Activated CD4-positive, alpha-beta T cell treated with anti-CD3 and anti-CD28 coated beads, Interleukin-2, amount 10 ng/mL, durations not matched to agents 24 days and 14 days (primary cell): ENCODE measurements around the gene INSYN2B. TPM values are rescaled to one million over a fixed set of nuclear protein-coding genes. Genes with fewer than 3 reads are reported as not detected.
A peak's percentile ranks its signal among the peaks of the same experiment; 100 is the strongest.

Source experiments
- DNase-seq: peaks from one replicate; pipeline ENCODE4 v3.0.0; 2022
- H3K27ac Mint-ChIP-seq: one replicate; pipeline ENCODE4 v1.8.0; 2022; ENCODE audit warnings: mild to moderate bottlenecking, mixed read lengths
- H3K27me3 Mint-ChIP-seq: one replicate; pipeline ENCODE4 v1.8.0; 2022; ENCODE audit warnings: mixed read lengths
- H3K36me3 Mint-ChIP-seq: one replicate; pipeline ENCODE4 v1.8.0; 2022; ENCODE audit warnings: low read depth, mild to moderate bottlenecking, mixed read lengths
- H3K4me1 Mint-ChIP-seq: one replicate; pipeline ENCODE4 v1.8.0; 2021; ENCODE audit warnings: mixed read lengths
- H3K4me3 Mint-ChIP-seq: one replicate; pipeline ENCODE4 v1.8.0; 2022; ENCODE audit warnings: mild to moderate bottlenecking, moderate library complexity, mixed read lengths
- H3K9me3 Mint-ChIP-seq: one replicate; pipeline ENCODE4 v1.8.0; 2021; ENCODE audit warnings: mixed read lengths
- intact Hi-C: fragments of 100-400 bp; cut with micrococcal nuclease; formaldehyde crosslinking; loops from one replicate; pipeline ENCODE4 v1.15.1; 2023
- total RNA-seq: library from RNA; stranded (reverse); gene quantifications from 2 replicates; pipeline ENCODE4 v1.2.3, GENCODE V29; 2022

The INSYN2B gene
- total RNA-seq: not detected in 2 replicates

DNA sequence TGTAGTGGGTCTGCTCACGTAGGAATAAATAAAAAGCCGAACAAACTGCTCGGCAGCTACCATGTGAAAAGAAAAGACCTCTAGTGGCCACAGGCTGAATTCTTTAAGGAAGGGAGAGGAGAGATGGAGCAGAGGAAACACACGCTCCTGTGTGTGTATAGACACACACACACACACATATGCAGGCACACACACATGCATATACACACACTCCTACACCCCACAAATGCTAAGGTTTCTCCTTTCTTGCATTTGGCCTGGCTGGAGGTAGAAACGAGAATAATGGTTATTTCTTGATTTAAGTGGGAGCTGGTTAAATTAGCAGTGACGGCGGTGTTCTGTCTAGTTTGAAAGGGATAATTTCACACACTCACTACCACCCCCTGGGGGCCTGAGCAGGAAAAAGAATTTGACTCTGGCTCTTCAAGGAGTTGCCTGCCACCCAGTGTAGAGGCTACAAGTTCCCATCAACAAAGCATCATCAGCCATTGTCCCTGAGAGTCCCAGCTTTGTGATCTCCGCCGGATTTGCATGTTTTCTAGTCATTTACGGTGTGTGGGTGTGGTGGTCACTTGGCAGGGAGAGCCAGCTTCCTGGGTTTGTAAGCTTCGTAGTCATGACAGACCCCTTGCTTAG, at the start of gene INSYN2B:
TSS of gene INSYN2B (minus strand) at position 78 of the 636 bp plus-strand sequence. CDS start 96,597 bp downstream, outside the sequence.
- no peak within 1 kb of the TSS for H3K27ac Mint-ChIP-seq
- H3K27me3 Mint-ChIP-seq: no peaks in the 10 kb centered on the region
- H3K4me3 Mint-ChIP-seq: no peak within 1 kb of the TSS

DNA sequence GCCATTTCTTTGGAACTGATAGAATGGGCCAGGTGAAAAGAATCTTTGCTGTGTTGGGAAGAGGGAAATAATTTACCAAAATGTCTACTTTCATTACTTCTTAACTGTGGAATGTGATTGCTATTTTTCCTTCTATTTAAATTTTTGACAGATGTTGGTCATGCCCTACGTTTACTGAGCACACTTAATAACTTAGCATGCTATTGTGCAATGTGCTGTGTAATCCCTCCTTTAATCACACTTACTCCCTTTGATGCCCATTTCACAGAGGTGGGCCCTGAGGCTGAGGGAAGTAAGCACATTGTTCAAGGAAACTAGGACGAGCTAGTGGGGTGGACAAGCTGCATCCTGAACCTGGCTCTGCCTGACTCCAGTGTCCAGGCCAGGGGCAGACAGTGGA, 47.8 kb upstream of the INSYN2B start:
- H3K27ac Mint-ChIP-seq: no peak overlapping the region

More for the DNA sequence above, at the start of gene INSYN2B:
- Mint-ChIP-seq H3K36me3 (peaks cover 30% of the 10 kb centered on the region), H3K4me1 (no peaks in the 10 kb centered on the region), H3K9me3 (no peaks in the 10 kb centered on the region)
- DNase-seq: peak; percentile 62
- intact Hi-C loops: loop anchor here (10.0 kb wide), 1 partner anchor 276 kb away; no protein-coding TSS in a partner anchor

DNA sequence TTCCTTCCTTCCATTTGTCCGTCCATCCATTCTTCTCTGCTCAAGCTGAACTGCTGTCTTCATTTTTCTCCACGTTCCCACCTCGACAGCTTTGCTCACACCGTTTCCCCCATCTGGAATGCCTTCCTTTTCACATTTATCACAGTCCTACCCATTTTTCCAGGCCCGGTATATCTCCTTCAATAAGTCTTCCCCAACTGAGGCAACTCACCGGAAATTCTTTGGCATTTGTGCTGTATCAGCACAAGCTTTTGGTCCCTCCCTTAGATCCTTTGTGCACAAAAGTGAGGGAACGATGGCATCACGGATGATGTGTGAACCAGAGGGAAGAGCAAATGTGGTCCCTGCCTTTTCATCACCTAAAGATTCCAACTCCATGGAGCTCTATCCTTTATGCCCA, 45.6 kb upstream of the INSYN2B start:
- intact Hi-C loops: no loop called here
- Mint-ChIP-seq H3K9me3 (no peaks in the 10 kb centered on the region), H3K4me1 (no peaks in the 10 kb centered on the region), H3K36me3 (peaks cover 36% of the 10 kb centered on the region), H3K4me3 (no peak overlapping the region), H3K27me3 (no peaks in the 10 kb centered on the region), H3K27ac (no peak overlapping the region)
- DNase-seq: no peak

More for the DNA sequence above, 47.8 kb upstream of the INSYN2B start:
- Mint-ChIP-seq H3K4me3 (no peak overlapping the region), H3K4me1 (no peaks in the 10 kb centered on the region), H3K9me3 (no peaks in the 10 kb centered on the region), H3K27me3 (no peaks in the 10 kb centered on the region), H3K36me3 (peaks cover 38% of the 10 kb centered on the region)
- no peak for DNase-seq
- intact Hi-C loops: no loop called here

DNA sequence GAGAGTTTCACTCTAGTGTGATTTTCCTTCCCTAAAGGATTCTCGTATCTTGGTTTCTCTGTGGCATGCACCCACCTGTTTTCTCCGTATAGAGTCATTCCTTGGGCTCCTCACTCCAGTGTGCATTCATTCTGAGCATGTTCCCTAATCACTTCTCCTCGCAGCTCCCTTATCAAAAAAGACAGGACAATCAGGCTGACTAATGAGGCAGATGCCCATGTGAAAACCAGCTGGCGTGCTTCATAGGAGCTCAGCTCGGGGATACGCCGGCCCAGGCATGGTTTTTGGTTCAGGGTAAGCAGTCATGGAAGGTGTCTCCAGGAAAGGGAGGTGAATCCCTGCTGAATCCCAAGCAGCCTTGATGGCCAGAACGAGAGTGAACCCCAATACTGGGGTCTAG, 41.2 kb upstream of the INSYN2B start:
- H3K27me3 Mint-ChIP-seq: no peaks in the 10 kb centered on the region
- H3K36me3 Mint-ChIP-seq: peaks cover 37% of the 10 kb centered on the region
- no peak overlapping the region for H3K27ac Mint-ChIP-seq
- no peaks in the 10 kb centered on the region for H3K4me1 Mint-ChIP-seq
- no peaks in the 10 kb centered on the region for H3K9me3 Mint-ChIP-seq
- DNase-seq: no peak
- intact Hi-C loops: no loop called here
- no peak overlapping the region for H3K4me3 Mint-ChIP-seq

DNA sequence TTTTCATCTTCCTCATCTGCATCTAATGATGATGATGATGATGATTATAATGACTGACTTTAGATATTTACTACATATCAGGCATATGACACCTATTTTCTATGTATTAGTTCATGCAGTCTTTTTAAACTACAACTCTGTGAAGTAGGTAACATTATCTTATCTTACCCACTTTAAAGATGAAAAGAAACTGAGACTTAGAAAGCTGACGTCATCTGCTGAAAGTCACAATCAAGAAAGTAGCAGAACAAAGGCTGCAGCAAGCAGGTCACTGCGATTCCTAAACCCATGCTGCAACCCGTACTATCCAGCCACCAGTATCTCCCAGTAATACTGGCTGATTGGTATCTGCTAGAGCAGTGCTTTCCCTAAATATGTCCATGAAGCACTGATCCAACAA, 40.1 kb upstream of the INSYN2B start:
- H3K27me3 Mint-ChIP-seq: no peaks in the 10 kb centered on the region
- peaks cover 34% of the 10 kb centered on the region for H3K36me3 Mint-ChIP-seq
- no peak for DNase-seq
- intact Hi-C loops: no loop called here
- no peak overlapping the region for H3K27ac Mint-ChIP-seq
- H3K4me1 Mint-ChIP-seq: no peaks in the 10 kb centered on the region
- no peaks in the 10 kb centered on the region for H3K9me3 Mint-ChIP-seq
- no peak overlapping the region for H3K4me3 Mint-ChIP-seq

DNA sequence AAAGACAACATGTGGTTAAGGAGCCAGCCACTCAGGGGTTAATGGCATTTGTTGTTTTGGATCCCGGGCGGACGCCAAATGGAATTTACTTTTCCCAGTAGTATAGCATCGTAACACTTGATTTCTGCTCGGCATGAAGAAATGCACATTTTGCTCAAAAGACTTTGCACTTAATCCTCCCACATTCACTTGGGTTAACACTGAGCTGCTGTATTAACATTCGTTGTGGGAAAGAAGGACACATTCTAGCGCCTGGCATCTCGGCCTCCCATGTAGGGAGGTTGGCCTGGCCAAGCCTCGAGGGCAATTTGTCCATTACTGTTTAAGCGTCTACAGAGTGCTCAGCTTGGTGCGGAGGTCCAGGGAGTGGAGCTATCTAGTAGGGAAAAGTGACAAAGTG, 32.3 kb upstream of the INSYN2B start:
- Mint-ChIP-seq H3K9me3 (no peaks in the 10 kb centered on the region), H3K4me3 (no peak overlapping the region), H3K4me1 (no peaks in the 10 kb centered on the region), H3K27ac (peak overlapping the region; percentile 10), H3K36me3 (peaks cover 29% of the 10 kb centered on the region), H3K27me3 (no peaks in the 10 kb centered on the region)
- DNase-seq: no peak
- intact Hi-C loops: no loop called here

DNA sequence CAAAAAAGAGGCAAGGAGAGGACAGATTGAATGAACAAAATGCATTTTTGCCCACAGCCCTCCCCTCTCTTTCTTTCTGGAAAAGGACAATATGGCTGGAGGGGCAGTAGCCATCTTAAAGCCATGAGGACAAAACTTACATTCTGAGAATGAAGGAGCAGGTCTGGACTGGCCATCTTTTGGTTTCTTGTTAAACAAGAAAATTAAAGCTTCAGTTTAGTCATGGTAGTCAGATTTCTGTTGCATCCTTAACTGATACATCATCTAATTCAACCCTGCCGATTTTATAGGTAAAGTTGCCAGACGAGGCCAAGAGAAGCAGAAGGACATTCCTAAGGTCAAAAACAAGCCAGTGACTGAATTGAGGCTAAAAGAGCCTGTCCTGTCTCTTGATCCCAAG, 31.5 kb upstream of the INSYN2B start:
- no peaks in the 10 kb centered on the region for H3K4me1 Mint-ChIP-seq
- H3K9me3 Mint-ChIP-seq: no peaks in the 10 kb centered on the region
- H3K36me3 Mint-ChIP-seq: peaks cover 29% of the 10 kb centered on the region
- H3K27ac Mint-ChIP-seq: no peak overlapping the region
- H3K4me3 Mint-ChIP-seq: no peak overlapping the region
- intact Hi-C loops: no loop called here
- no peak for DNase-seq
- no peaks in the 10 kb centered on the region for H3K27me3 Mint-ChIP-seq

DNA sequence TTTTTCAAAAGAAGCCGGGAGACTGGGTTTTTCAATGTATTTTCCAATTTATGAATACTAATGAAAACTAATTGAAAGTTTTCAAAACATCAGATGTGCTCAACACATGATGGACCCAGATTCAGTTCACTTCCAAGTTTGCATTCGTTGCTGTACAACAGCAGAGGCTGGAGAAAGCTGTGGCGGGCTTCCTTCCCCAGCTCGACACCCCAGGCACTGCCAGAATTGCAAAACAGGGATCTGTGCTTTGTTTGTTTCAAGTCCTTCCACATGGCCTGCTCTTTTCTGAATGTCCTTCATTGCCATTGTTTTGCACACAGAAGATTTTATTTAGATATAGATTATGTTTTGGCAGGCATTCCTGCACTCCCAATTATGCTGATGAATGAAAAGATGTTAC, 30.3 kb upstream of the INSYN2B start:
- H3K9me3 Mint-ChIP-seq: no peaks in the 10 kb centered on the region
- H3K27me3 Mint-ChIP-seq: no peaks in the 10 kb centered on the region
- intact Hi-C loops: no loop called here
- no peaks in the 10 kb centered on the region for H3K4me1 Mint-ChIP-seq
- no peak for DNase-seq
- H3K36me3 Mint-ChIP-seq: peaks cover 29% of the 10 kb centered on the region
- no peak overlapping the region for H3K27ac Mint-ChIP-seq
- no peak overlapping the region for H3K4me3 Mint-ChIP-seq

DNA sequence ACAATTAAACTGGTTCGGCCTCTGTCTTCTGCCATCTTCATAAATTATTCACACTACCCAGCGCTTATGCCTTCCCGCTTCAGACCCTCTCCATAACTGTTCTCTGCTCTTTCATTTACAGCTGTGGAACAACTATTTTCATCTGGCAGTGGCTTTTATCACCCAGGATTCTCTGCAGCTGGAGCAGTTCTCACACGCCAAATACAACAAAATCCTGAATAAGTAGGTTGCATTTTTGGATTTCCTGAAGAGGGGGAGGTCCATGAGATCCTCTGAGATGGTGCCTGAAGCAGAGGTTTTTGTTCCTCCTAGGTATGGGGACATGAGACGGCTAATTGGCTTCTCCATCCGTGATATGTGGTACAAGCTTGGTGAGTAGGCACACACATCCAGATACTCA, 28.1 kb upstream of the INSYN2B start:
- H3K9me3 Mint-ChIP-seq: no peaks in the 10 kb centered on the region
- no peaks in the 10 kb centered on the region for H3K4me1 Mint-ChIP-seq
- intact Hi-C loops: no loop called here
- no peak for DNase-seq
- no peak overlapping the region for H3K27ac Mint-ChIP-seq
- H3K36me3 Mint-ChIP-seq: peaks cover 35% of the 10 kb centered on the region
- H3K27me3 Mint-ChIP-seq: no peaks in the 10 kb centered on the region
- no peak overlapping the region for H3K4me3 Mint-ChIP-seq

DNA sequence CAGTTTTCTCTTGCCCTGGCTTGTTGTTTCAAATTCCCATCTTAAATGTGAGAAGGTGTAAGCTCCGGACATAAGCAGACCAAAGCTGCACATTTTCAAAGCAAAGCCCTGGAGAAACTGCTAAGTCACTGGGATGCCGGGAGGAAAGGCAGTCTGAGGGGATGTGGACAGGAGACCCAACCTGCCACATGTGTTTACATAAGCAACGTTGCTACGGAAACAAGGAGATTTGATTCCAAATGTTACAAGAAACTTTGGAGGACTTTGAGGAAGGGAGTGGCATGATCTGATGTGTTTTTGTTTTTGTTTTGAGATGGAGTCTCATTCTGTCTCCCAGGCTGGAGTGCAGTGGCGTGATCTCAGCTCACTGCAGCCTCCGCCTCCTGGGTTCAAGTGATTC, 25.7 kb upstream of the INSYN2B start:
- intact Hi-C loops: no loop called here
- Mint-ChIP-seq H3K4me1 (no peaks in the 10 kb centered on the region), H3K27me3 (no peaks in the 10 kb centered on the region), H3K4me3 (no peak overlapping the region), H3K36me3 (peaks cover 38% of the 10 kb centered on the region), H3K9me3 (no peaks in the 10 kb centered on the region), H3K27ac (no peak overlapping the region)
- no peak for DNase-seq

DNA sequence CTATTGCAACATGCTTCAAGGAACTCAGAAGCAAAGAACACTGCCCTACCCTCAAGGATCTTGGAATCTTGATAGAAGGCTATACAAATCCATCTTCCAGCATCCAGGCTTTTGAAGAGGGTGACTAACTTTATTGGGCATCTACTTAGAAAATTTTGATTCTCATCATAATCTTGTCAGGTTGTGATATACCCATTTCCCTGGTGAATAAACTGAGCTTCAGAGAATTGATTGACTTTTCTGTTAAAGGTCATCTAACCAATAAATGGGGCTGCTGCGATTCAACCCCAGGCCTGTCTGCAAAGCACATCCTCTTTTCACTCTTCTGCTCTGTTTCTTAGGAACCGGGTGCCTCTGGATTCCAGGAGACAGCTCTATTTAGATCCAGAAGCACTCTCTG, 19.9 kb upstream of the INSYN2B start:
- no peaks in the 10 kb centered on the region for H3K4me1 Mint-ChIP-seq
- no peak for DNase-seq
- peaks cover 57% of the 10 kb centered on the region for H3K36me3 Mint-ChIP-seq
- no peaks in the 10 kb centered on the region for H3K27me3 Mint-ChIP-seq
- H3K9me3 Mint-ChIP-seq: no peaks in the 10 kb centered on the region
- intact Hi-C loops: no loop called here
- H3K4me3 Mint-ChIP-seq: no peak overlapping the region
- H3K27ac Mint-ChIP-seq: no peak overlapping the region

DNA sequence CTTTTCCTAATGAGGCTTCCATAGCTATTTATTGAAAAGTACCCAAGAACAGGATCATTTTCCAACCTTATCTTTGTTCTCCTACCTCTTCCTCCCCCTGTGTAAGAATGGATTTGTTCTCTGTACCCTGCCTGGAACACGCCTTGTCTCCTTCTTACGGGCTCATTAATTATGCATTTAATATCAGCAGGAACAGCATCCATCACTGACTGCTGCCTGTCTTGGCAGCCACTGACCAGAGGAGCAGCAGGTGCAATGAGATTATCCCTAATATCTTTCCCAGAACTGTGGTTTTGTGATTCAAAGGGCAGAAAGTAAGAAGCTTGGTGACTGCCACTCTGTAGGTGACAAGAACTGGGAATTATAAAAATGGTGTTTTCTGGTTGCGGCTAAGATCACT, 19.3 kb upstream of the INSYN2B start:
- peaks cover 60% of the 10 kb centered on the region for H3K36me3 Mint-ChIP-seq
- no peaks in the 10 kb centered on the region for H3K27me3 Mint-ChIP-seq
- no peaks in the 10 kb centered on the region for H3K9me3 Mint-ChIP-seq
- H3K27ac Mint-ChIP-seq: no peak overlapping the region
- intact Hi-C loops: no loop called here
- DNase-seq: no peak
- no peak overlapping the region for H3K4me3 Mint-ChIP-seq
- H3K4me1 Mint-ChIP-seq: no peaks in the 10 kb centered on the region

DNA sequence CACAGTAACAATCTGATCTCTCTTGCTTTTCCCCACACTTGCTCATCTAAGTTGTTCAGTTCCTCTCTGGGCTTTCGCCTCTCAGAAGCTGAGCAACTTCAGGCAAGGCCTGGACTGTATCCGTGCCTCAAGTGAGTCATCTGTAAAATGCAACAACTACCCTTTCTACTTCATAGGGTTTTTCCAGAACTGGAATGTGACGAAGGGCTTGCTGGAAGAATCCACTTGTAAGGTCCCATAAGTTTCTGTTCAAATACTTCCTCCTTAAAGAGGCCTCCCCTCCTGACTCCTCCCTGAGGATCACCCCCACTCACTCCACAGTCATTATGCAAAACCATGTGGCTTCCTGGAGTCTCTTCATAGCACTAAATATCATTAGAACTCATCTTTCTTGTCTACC, 17.5 kb upstream of the INSYN2B start:
- H3K9me3 Mint-ChIP-seq: no peaks in the 10 kb centered on the region
- no peak for DNase-seq
- H3K36me3 Mint-ChIP-seq: peaks cover 51% of the 10 kb centered on the region
- no peaks in the 10 kb centered on the region for H3K27me3 Mint-ChIP-seq
- no peak overlapping the region for H3K27ac Mint-ChIP-seq
- intact Hi-C loops: no loop called here
- no peak overlapping the region for H3K4me3 Mint-ChIP-seq
- no peaks in the 10 kb centered on the region for H3K4me1 Mint-ChIP-seq

DNA sequence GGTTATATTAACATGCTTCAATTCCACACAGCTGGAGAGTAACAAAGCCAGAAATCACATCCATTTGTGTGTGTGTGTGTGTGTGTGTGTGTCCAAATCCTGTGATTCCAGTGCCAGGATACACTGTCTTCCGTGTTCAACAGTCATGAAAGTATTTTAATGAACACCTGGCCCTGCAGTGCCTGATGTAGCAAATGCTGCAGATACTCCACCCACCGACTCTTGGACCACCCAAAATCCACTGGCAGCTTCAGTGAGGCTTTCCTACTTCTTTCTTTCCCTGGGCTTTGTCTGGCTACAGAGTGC, 13.1 kb upstream of the INSYN2B start:
- Mint-ChIP-seq H3K4me3 (no peak overlapping the region), H3K9me3 (no peaks in the 10 kb centered on the region), H3K4me1 (no peaks in the 10 kb centered on the region), H3K27me3 (no peaks in the 10 kb centered on the region), H3K27ac (no peak overlapping the region), H3K36me3 (peaks cover 49% of the 10 kb centered on the region)
- intact Hi-C loops: no loop called here
- no peak for DNase-seq

DNA sequence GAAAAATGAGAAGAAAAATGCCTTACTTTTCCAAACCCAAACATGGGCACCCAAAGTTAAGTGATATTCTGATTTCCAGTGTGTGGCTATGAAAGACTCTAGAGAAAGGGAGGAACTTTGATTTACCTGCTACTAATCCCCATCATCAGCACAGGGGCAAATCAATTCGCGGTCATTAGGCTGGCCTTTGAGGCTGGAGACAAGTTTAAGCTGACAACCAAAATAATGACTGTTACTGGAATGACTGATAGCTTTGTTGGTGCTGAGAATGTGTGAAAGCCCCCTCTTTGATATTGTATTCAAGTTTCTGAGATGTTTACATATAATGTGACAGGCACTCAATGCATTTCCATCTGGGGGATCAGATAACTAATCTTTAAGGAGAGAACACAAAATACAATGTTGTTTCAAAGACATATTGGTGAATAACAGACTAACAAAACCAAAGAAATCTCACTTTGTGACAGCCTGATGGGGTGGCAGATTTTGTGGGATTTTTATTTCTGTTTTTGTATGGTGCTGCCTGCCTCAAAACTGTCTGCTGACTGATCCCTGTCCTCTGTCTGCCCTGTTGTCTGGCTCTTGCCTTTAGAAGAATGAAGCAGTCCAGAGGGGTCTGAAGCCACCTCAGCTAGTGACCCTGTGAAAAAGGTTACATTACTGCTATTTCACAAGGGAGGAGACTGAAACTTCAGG, 12.6 kb upstream of the INSYN2B start:
- peaks cover 44% of the 10 kb centered on the region for H3K36me3 Mint-ChIP-seq

More for the DNA sequence above, 12.6 kb upstream of the INSYN2B start:
- Mint-ChIP-seq H3K4me1 (no peaks in the 10 kb centered on the region), H3K27ac (no peak overlapping the region), H3K9me3 (no peaks in the 10 kb centered on the region), H3K4me3 (no peak overlapping the region), H3K27me3 (no peaks in the 10 kb centered on the region)
- DNase-seq: no peak
- intact Hi-C loops: no loop called here
